GM19324 (cell line): ENCODE results near the gene MYDGF.

Experiments
- ATAC-seq: cut with Tn5 transposase; IDR thresholded peaks from one replicate; pipeline ENCODE4 v1.9.1; 2021; ENCODE audit warnings: mild to moderate bottlenecking, moderate library complexity; ENCODE audit not compliant: unreplicated experiment, low FRiP score

The MYDGF gene

DNA sequence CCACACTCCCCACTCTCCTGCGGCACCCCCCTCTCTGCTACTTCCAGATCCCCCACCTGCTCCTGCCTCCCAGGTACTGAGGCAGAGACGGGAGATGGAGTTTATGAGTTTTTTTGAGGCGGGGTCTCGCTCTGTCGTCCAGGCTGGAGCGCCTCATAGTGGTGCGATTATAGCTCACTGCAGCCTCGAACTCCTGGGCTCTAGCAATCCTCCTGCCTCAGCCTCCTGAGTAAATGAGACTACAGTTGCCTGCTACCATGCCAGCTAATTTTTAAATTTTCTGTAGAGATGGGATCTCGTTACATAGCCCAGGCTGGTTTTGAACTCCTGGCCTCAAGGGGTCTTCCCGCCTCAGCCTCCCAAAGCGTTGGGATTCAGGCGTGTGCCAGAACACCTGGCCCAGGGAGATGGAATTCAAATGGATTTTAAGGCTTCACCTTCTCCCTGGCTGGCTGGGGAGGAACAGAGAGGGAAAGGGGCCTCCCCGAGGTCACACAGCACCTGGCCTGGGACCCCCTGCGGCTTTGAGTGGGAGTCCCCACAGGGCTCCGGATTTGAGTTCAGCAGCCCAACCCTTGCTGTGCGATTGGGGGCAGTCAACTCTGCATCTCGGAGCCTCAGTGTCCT lies 50.4 kb downstream of the MYDGF start:
- ATAC-seq = no peak

GRCh38 chr19:4618019-4618418 lies 52.1 kb downstream of the MYDGF start:
- no peak for ATAC-seq

GRCh38 chr19:4613254-4613751 lies 56.8 kb downstream of the MYDGF start:
- ATAC-seq = no peak

GRCh38 chr19:4609878-4610511 lies 60.1 kb downstream of the MYDGF start:
- ATAC-seq = no peak
